Fibroblast of lung (primary cell): ENCODE data around the gene DPP6.

Source experiments
- EZH2 ChIP-seq: IDR thresholded peaks from 2 replicates; pipeline ENCODE4 v1.5.1; 2012; ENCODE audit warnings: low read length, control low read depth, mild to moderate bottlenecking; ENCODE audit errors: missing control alignments
- TF ChIP-seq, protein P1 (sequence below), 2 donors: IDR thresholded peaks in 1 of 2; conservative IDR thresholded peaks in 1 of 2; 1 replicate in 1 of 2; 2 replicates in 1 of 2; pipeline ENCODE4 v1.5.1; 2011 to 2012; ENCODE audit warnings: low read length in 2 of 2, control low read depth in 1 of 2, inconsistent platforms in 1 of 2, low read depth in 1 of 2, mild to moderate bottlenecking in 1 of 2

DNA sequence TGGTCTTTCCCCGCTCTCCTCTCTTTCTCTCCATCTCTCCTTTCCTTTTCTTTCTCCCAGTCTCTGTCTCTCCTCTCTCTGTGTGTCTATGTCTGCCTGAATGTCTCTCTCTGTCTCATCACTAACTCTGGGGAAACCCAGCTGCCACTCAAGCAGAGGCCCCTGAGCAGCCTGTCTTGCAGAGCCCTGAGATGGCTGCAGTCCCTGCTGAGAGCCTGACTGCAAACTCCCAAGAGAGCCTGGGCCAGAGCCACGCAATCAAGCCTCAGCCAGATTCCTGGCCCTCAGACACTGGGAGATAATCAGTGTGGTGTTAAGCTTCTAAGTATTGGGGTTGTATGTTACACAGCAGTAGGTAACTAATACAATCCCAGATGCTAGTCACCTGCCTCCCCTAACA, 859.2 kb downstream of the DPP6 start:
- TF ChIP-seq, protein P1, sequence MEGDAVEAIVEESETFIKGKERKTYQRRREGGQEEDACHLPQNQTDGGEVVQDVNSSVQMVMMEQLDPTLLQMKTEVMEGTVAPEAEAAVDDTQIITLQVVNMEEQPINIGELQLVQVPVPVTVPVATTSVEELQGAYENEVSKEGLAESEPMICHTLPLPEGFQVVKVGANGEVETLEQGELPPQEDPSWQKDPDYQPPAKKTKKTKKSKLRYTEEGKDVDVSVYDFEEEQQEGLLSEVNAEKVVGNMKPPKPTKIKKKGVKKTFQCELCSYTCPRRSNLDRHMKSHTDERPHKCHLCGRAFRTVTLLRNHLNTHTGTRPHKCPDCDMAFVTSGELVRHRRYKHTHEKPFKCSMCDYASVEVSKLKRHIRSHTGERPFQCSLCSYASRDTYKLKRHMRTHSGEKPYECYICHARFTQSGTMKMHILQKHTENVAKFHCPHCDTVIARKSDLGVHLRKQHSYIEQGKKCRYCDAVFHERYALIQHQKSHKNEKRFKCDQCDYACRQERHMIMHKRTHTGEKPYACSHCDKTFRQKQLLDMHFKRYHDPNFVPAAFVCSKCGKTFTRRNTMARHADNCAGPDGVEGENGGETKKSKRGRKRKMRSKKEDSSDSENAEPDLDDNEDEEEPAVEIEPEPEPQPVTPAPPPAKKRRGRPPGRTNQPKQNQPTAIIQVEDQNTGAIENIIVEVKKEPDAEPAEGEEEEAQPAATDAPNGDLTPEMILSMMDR (conservative IDR thresholded peaks at IDR 0.05 in 1 of 2, IDR thresholded peaks at IDR 0.05 in 1 of 2; ENCODE audit: low read depth in 1 of 2, low read length in 2 of 2), result no peak
- no peak for TF ChIP-seq EZH2
